ENCODE results near the gene PRKAG2. TPM values are rescaled to one million over a fixed set of nuclear protein-coding genes. Genes with fewer than 3 reads are reported as not detected.

Gene PRKAG2
- total and polyA plus RNA-seq, 2 of the 13 experiments (the other 11 are each of a cell fraction or from before 2014, with no cell fraction given) = 0.90 to 1.3 TPM

DNA sequence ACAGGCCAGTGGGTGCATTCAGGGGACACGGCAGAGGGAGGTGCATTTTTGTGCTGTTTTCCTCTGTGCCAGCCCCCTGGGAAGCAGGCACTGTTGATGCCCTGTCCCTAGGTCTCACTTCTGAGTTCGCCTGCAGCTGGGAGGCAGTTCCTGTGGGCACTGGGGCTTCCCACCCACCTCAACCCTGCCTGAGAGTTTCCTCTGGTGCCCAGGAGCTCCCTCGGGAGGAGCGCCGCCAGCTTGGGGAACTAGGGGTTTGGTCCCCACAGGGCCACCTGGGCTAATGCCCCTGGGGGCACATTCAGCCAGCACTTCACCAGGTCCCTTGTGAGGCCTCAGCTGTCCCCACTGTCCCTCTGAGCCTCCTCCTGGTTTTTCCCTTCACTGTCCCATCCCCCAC is 179.0 kb downstream of the PRKAG2 start:
- CTCF ChIA-PET (ENCODE audit: low intra/inter-chr PET ratio, low total read pairs) = no interaction called here
- BruUV-seq (replicated peaks) = no TSS peak

More for the DNA sequence above, 179.0 kb downstream of the PRKAG2 start:
- no peaks in the 10 kb centered on the region for H3K79me2 ChIP-seq (ENCODE audit: insufficient read depth, low read length)
- peaks cover 22% of the 10 kb centered on the region for H3K4me1 ChIP-seq (ENCODE audit: insufficient read depth, low read length)
- H3K27ac ChIP-seq (ENCODE audit: extremely low read length, insufficient read depth, low read length) = no peak overlapping the region
- H3K27me3 ChIP-seq (ENCODE audit: control insufficient read depth in 1 of 2, insufficient read depth in 2 of 2, low read length in 2 of 2) = peaks cover 1 to 40% of the 10 kb centered on the region in 2 experiments; a peak in 3 of 5 replicates
- no peak overlapping the region for H3K9ac ChIP-seq (ENCODE audit: insufficient read depth, low read depth, low read length)
- TF ChIP-seq JUNB (CRISPR knock-in tag; IDR thresholded peaks at IDR 0.05; ENCODE audit: borderline replicate concordance) (no peak), ZNF484 (CRISPR knock-in tag; IDR thresholded peaks at IDR 0.05; ENCODE audit: borderline replicate concordance, low read depth) (no peak), ADNP (CRISPR knock-in tag; IDR thresholded peaks at IDR 0.05) (no peak), ZNF343 (CRISPR knock-in tag; IDR thresholded peaks at IDR 0.05) (no peak), SOX5 (CRISPR knock-in tag; IDR thresholded peaks at IDR 0.05; ENCODE audit: borderline replicate concordance) (no peak), CHCHD3 (CRISPR knock-in tag; IDR thresholded peaks at IDR 0.05) (no peak), ZNF530 (CRISPR knock-in tag; IDR thresholded peaks at IDR 0.05; ENCODE audit: low read depth) (no peak), HDAC2 (CRISPR knock-in tag; IDR thresholded peaks at IDR 0.05) (no peak), ARHGAP35 (CRISPR knock-in tag; IDR thresholded peaks at IDR 0.05; ENCODE audit: borderline replicate concordance) (no peak), ZNF33A (CRISPR knock-in tag; IDR thresholded peaks at IDR 0.05; ENCODE audit: borderline replicate concordance) (no peak), HNRNPK (IDR thresholded peaks at IDR 0.05; ENCODE audit: low read depth, low read length, poor library complexity, severe bottlenecking) (no peak), DR1 (CRISPR knock-in tag; IDR thresholded peaks at IDR 0.05) (no peak), MAZ (IDR thresholded peaks at IDR 0.05; ENCODE audit: borderline replicate concordance, low read depth, low read length) (no peak), MAZ (CRISPR knock-in tag; IDR thresholded peaks at IDR 0.05; ENCODE audit: low read depth) (no peak), RBM22 (optimal IDR thresholded peaks at IDR 0.05; ENCODE audit: low read length) (no peak), ZMYM4 (CRISPR knock-in tag; IDR thresholded peaks at IDR 0.05) (no peak), EZH2 (conservative IDR thresholded peaks at IDR 0.05; ENCODE audit: low read depth, low read length) (no peak), ZNF468 (CRISPR knock-in tag; IDR thresholded peaks at IDR 0.05) (no peak), MTA1 (CRISPR knock-in tag; IDR thresholded peaks at IDR 0.05; ENCODE audit: borderline replicate concordance) (no peak)
- TF ChIP-seq, protein P1, sequence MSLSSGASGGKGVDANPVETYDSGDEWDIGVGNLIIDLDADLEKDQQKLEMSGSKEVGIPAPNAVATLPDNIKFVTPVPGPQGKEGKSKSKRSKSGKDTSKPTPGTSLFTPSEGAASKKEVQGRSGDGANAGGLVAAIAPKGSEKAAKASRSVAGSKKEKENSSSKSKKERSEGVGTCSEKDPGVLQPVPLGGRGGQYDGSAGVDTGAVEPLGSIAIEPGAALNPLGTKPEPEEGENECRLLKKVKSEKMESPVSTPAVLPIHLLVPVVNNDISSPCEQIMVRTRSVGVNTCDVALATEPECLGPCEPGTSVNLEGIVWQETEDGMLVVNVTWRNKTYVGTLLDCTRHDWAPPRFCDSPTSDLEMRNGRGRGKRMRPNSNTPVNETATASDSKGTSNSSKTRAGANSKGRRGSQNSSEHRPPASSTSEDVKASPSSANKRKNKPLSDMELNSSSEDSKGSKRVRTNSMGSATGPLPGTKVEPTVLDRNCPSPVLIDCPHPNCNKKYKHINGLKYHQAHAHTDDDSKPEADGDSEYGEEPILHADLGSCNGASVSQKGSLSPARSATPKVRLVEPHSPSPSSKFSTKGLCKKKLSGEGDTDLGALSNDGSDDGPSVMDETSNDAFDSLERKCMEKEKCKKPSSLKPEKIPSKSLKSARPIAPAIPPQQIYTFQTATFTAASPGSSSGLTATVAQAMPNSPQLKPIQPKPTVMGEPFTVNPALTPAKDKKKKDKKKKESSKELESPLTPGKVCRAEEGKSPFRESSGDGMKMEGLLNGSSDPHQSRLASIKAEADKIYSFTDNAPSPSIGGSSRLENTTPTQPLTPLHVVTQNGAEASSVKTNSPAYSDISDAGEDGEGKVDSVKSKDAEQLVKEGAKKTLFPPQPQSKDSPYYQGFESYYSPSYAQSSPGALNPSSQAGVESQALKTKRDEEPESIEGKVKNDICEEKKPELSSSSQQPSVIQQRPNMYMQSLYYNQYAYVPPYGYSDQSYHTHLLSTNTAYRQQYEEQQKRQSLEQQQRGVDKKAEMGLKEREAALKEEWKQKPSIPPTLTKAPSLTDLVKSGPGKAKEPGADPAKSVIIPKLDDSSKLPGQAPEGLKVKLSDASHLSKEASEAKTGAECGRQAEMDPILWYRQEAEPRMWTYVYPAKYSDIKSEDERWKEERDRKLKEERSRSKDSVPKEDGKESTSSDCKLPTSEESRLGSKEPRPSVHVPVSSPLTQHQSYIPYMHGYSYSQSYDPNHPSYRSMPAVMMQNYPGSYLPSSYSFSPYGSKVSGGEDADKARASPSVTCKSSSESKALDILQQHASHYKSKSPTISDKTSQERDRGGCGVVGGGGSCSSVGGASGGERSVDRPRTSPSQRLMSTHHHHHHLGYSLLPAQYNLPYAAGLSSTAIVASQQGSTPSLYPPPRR (CRISPR knock-in tag; IDR thresholded peaks at IDR 0.05; ENCODE audit: borderline replicate concordance) = no peak
- TF ChIP-seq, protein P2, sequence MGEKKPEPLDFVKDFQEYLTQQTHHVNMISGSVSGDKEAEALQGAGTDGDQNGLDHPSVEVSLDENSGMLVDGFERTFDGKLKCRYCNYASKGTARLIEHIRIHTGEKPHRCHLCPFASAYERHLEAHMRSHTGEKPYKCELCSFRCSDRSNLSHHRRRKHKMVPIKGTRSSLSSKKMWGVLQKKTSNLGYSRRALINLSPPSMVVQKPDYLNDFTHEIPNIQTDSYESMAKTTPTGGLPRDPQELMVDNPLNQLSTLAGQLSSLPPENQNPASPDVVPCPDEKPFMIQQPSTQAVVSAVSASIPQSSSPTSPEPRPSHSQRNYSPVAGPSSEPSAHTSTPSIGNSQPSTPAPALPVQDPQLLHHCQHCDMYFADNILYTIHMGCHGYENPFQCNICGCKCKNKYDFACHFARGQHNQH (CRISPR knock-in tag; IDR thresholded peaks at IDR 0.05) = no peak
- H3K4me3 ChIP-seq (replicated peaks in 1 of 3; ENCODE audit: insufficient read depth in 1 of 3, low read depth in 2 of 3, low read length in 3 of 3) = no peak overlapping the region
- H2AFZ ChIP-seq (ENCODE audit: low read length) = no peak overlapping the region
- intact Hi-C loops (cut with micrococcal nuclease; ENCODE audit: unreplicated experiment) = no loop called here
- H4K20me1 ChIP-seq (ENCODE audit: insufficient read depth, low read length) = no peaks in the 10 kb centered on the region
- ATAC-seq (no peak), FAIRE-seq (no peak), DNase-seq (ENCODE audit: low spot score) (no peak)
- H3K9me3 ChIP-seq (ENCODE audit: low read length) = no peaks in the 10 kb centered on the region
- WGBS (ENCODE audit: low lambda C conversion rate) = 33% methylated on average over 1 of the region's 5 CpGs
- H3K4me2 ChIP-seq (ENCODE audit: low read depth, low read length) = no peak overlapping the region
- POLR2A ChIA-PET = no interaction called here
- in situ Hi-C loops (cut with HindIII; ENCODE audit: extremely low pct_ligation_motif_present, low pct_unique_long_range_greater_than_20kb) = no loop called here
- H3K36me3 ChIP-seq (replicated peaks in 1 of 2; ENCODE audit: control insufficient read depth in 1 of 2, insufficient read depth in 2 of 2, low read length in 2 of 2) = no peaks in the 10 kb centered on the region
